Natural killer cell (primary cell): ENCODE data around the gene FOXF1. TPM values are rescaled to one million over a fixed set of nuclear protein-coding genes. Genes with fewer than 3 reads are reported as not detected.

Experiments used
- ATAC-seq, 3 donors: fragments of 150-1000 bp in 2 of 3; fragments of 200-7000 bp in 1 of 3; cut with Tn5 transposase; 1 replicate in 1 of 3; 2 replicates in 2 of 3; pipeline ENCODE4 v1.10.0; 2021; ENCODE audit warnings: mild to moderate bottlenecking in 2 of 3, moderate library complexity in 2 of 3
- DNase-seq, 2 donors: peaks; one replicate each; pipeline versions ENCODE4 v3.0.0 to v3.0.0-alpha.2; 2013 to 2021; ENCODE audit warnings: mixed read lengths in 1 of 2
- H3K27ac ChIP-seq: one replicate; pipeline ENCODE4 v1.5.1; 2013; ENCODE audit warnings: mild to moderate bottlenecking, low read length
- H3K27me3 ChIP-seq: one replicate; pipeline ENCODE4 v1.6.1; 2013; ENCODE audit warnings: low read length; ENCODE audit not compliant: control insufficient read depth, insufficient read depth
- H3K36me3 ChIP-seq: one replicate; pipeline ENCODE4 v1.6.1; 2013; ENCODE audit warnings: low read length; ENCODE audit not compliant: control insufficient read depth, insufficient read depth
- H3K4me1 ChIP-seq: one replicate; pipeline ENCODE4 v1.6.1; 2013; ENCODE audit warnings: low read length; ENCODE audit not compliant: control insufficient read depth, insufficient read depth
- H3K4me3 ChIP-seq: one replicate; pipeline ENCODE4 v1.5.1; 2013; ENCODE audit warnings: low read length
- H3K9me3 ChIP-seq: one replicate; pipeline ENCODE4 v1.6.1; 2013; ENCODE audit warnings: low read length; ENCODE audit not compliant: control insufficient read depth, insufficient read depth
- H3K27ac Mint-ChIP-seq, 2 donors: one replicate each; pipeline ENCODE4 v1.8.0; 2022; ENCODE audit warnings: mild to moderate bottlenecking in 2 of 2, mixed read lengths in 2 of 2, moderate library complexity in 1 of 2
- H3K27me3 Mint-ChIP-seq, 2 donors: one replicate each; pipeline ENCODE4 v1.8.0; 2022; ENCODE audit warnings: low read depth in 2 of 2, mixed read lengths in 2 of 2
- H3K36me3 Mint-ChIP-seq: one replicate; pipeline ENCODE4 v1.8.0; 2022; ENCODE audit warnings: mixed read lengths
- H3K4me1 Mint-ChIP-seq, 2 donors: one replicate each; pipeline ENCODE4 v1.8.0; 2022; ENCODE audit warnings: mixed read lengths in 2 of 2
- H3K4me3 Mint-ChIP-seq: one replicate; pipeline ENCODE4 v1.8.0; 2022; ENCODE audit warnings: mild to moderate bottlenecking, moderate library complexity, mixed read lengths
- H3K9me3 Mint-ChIP-seq, 2 donors: one replicate each; pipeline ENCODE4 v1.8.0; 2022; ENCODE audit warnings: mixed read lengths in 2 of 2
- CTCF ChIP-seq: fragments of 200-600 bp; IDR thresholded peaks from one replicate; pipeline ENCODE4 v1.8.0; 2022; ENCODE audit warnings: antibody characterized with exemption
- WGBS: methylation state at CpG from one replicate; pipeline ENCODE4 v1.1.7; 2013; ENCODE audit warnings: missing lambda C conversion rate; ENCODE audit not compliant: insufficient coverage; 5-methylcytosine and 5-hydroxymethylcytosine counted together
- intact Hi-C: fragments of 100-400 bp; cut with micrococcal nuclease; formaldehyde crosslinking; loops from one replicate; pipeline ENCODE4 v1.14.2; 2022
- total RNA-seq, 4 donors: library from RNA; stranded (reverse); fragments of 120-200 nt in 1 of 4; gene quantifications; one replicate each; pipeline versions ENCODE4 v1.2.3 to v1.2.4, GENCODE V29; 2013 to 2022

The FOXF1 gene
- total RNA-seq, 3 donors from 2014 or later (not counting 1 experiment from before 2014, with no cell fraction given): not detected

DNA sequence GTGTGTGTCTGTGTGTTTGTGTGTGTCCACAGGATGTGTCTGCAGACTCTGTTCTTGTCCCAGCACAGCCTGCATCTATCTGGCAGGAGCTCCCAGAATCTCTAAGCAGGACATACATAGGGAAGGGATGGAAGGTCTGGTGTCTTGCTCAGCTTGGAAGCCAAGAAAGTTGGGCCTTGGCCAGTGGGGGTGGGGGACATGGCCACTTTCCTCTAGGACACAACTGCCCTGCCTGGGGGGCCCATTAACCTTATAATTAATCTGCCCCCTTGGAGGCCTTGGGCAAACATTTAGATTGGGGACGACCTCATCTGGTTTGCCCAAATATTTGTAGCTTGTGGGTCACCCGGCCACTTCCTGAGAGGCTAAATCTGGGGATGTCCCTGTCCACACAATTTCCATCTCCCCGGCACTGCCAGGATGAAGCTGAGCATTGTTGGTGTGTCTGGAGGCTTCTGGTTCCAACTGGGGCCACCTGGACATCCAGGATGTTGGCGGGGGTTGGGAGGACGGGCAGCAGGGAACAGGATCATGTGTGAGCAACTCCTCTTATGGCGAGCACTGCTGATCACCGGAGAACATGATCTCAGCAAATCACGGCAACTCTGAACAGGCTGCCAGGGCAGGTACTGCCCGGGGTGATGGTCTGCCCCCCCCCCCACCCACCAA is 17.2 kb upstream of the FOXF1 start:
- H3K4me3 Mint-ChIP-seq: no peak overlapping the region
- H3K4me1 Mint-ChIP-seq: no peaks in the 10 kb centered on the region
- Histone ChIP-seq H3K27me3 (peaks cover 30% of the 10 kb centered on the region), H3K36me3 (no peaks in the 10 kb centered on the region), H3K4me3 (no peak overlapping the region), H3K4me1 (no peaks in the 10 kb centered on the region), H3K9me3 (no peaks in the 10 kb centered on the region), H3K27ac (no peak overlapping the region)
- 46% methylated on average over 9 of the region's 9 CpGs for WGBS
- H3K36me3 Mint-ChIP-seq: no peaks in the 10 kb centered on the region
- TF ChIP-seq CTCF: no peak
- H3K27me3 Mint-ChIP-seq: peaks cover 52 to 73% of the 10 kb centered on the region in 2 donors
- no peak for ATAC-seq
- no peaks in the 10 kb centered on the region for H3K9me3 Mint-ChIP-seq
- no peak overlapping the region for H3K27ac Mint-ChIP-seq
- no peak for DNase-seq
- intact Hi-C loops: no loop called here

DNA sequence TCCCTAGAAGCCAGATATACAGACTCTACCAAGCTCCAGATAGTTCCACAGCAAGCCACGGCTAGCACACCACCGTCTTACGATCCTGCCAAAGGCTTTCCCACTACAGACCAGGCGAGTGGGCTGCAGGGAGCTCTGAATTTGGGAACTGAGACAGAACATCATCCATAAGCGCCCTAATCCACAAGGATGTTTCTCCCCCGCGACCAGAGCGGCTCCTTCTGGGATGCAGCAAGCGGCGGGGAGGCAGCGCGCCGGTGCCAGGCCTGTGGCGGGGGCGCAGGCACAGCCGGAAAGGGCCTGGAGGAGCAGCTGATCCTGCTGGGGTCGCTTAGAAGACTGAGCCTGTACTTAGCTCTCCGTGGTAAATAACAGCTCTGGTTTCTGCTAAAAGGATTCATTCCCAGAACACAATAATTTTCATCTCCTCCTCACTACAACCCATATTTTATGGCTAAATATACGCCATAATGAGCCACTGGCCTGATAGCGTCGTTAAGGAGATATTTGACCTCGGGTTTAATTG is 16.2 kb upstream of the FOXF1 start:
- Mint-ChIP-seq H3K4me1 (peaks cover 0 to 4% of the 10 kb centered on the region in 2 donors), H3K4me3 (no peak overlapping the region), H3K36me3 (no peaks in the 10 kb centered on the region), H3K27ac (no peak overlapping the region), H3K27me3 (peaks cover 59 to 74% of the 10 kb centered on the region in 2 donors), H3K9me3 (no peaks in the 10 kb centered on the region)
- H3K27me3 ChIP-seq: peaks cover 37% of the 10 kb centered on the region
- H3K36me3 ChIP-seq: no peaks in the 10 kb centered on the region
- H3K9me3 ChIP-seq: no peaks in the 10 kb centered on the region
- TF ChIP-seq CTCF: no peak
- intact Hi-C loops: no loop called here
- ATAC-seq (no peak), DNase-seq (no peak)
- H3K4me3 ChIP-seq: no peak overlapping the region
- no peak overlapping the region for H3K27ac ChIP-seq
- no peaks in the 10 kb centered on the region for H3K4me1 ChIP-seq
- 8% methylated on average over 22 of the region's 22 CpGs for WGBS

GRCh38 chr16:86494565-86495356 is 15.6 kb upstream of the FOXF1 start:
- H3K27me3 ChIP-seq: peaks cover 40% of the 10 kb centered on the region
- 9% methylated on average over 54 of the region's 54 CpGs for WGBS
- H3K27ac Mint-ChIP-seq: no peak overlapping the region

More at GRCh38 chr16:86494565-86495356, 15.6 kb upstream of the FOXF1 start:
- H3K4me3 Mint-ChIP-seq: no peak overlapping the region
- H3K36me3 Mint-ChIP-seq: no peaks in the 10 kb centered on the region
- ATAC-seq (no peak), DNase-seq (no peak)
- Histone ChIP-seq H3K36me3 (no peaks in the 10 kb centered on the region), H3K4me3 (no peak overlapping the region), H3K4me1 (no peaks in the 10 kb centered on the region), H3K27ac (no peak overlapping the region), H3K9me3 (no peaks in the 10 kb centered on the region)
- intact Hi-C loops: no loop called here
- no peak for TF ChIP-seq CTCF
- peaks cover 0 to 5% of the 10 kb centered on the region in 2 donors for H3K4me1 Mint-ChIP-seq
- H3K27me3 Mint-ChIP-seq: peaks cover 58 to 74% of the 10 kb centered on the region in 2 donors
- H3K9me3 Mint-ChIP-seq: no peaks in the 10 kb centered on the region
